Measurements from ENCODE around the gene RPH3AL. TPM values are rescaled to one million over a fixed set of nuclear protein-coding genes. Genes with fewer than 3 reads are reported as not detected.
A peak's percentile ranks its signal among the peaks of the same experiment; 100 is the strongest.

Gene RPH3AL
- polyA plus RNA-seq, 3 donors = 0.71 to 1.9 (median 1.5) TPM

DNA sequence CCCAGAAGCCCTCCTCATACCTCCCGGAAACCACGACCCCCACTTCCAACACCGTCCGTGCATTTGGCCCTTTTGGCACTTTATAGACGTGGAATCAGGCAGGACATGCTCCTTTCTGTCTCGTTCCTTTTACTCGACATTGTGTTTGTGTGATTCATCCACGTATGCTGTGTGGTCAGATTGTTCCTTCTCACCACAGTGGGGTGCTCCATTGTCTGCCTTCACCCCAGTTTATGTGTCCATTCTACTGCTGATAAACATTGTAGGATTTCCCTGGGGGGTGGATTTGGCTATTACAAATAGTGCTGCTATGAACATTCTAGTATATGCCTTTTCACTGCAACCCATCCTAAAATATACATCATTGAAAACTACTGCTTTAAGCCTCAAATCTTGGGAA, 28.9 kb upstream of the RPH3AL start:
- H3K27ac ChIP-seq (ENCODE audit: low read depth in 1 of 2, low read length in 2 of 2) = no peak overlapping the region
- peak overlapping the region in 1 of 2 donors; percentile 58 for H3K4me3 Mint-ChIP-seq

More for the DNA sequence above, 28.9 kb upstream of the RPH3AL start:
- Histone ChIP-seq H3K4me3 (replicated peaks in 1 of 3; ENCODE audit: low read depth in 2 of 3, low read length in 3 of 3) (no peak overlapping the region), H2AFZ (ENCODE audit: insufficient read depth, low read depth, low read length, poor library complexity, severe bottlenecking) (no peak overlapping the region), H3K36me3 (replicated peaks in 1 of 2; ENCODE audit: control insufficient read depth in 1 of 2, insufficient read depth in 2 of 2, low read length in 2 of 2) (no peaks in the 10 kb centered on the region), H3K9me3 (replicated peaks in 1 of 2; ENCODE audit: control insufficient read depth in 1 of 2, insufficient read depth in 1 of 2, low read length in 2 of 2) (peaks cover 0 to 4% of the 10 kb centered on the region in 2 donors), H3K79me2 (ENCODE audit: insufficient read depth, low read length) (no peaks in the 10 kb centered on the region), H4K20me1 (ENCODE audit: insufficient read depth, low read length) (no peaks in the 10 kb centered on the region), H3K4me2 (replicated peaks; ENCODE audit: extremely low read depth, low read length, poor library complexity, severe bottlenecking) (no peak overlapping the region), H3K4me1 (ENCODE audit: control insufficient read depth in 1 of 2, insufficient read depth in 2 of 2, low read length in 2 of 2) (peaks cover 10 to 12% of the 10 kb centered on the region in 2 donors), H3K27me3 (ENCODE audit: control insufficient read depth in 2 of 2, insufficient read depth in 2 of 2, low read length in 2 of 2) (peaks cover 9 to 26% of the 10 kb centered on the region in 2 donors), H3K9ac (ENCODE audit: insufficient read depth, low read length, poor library complexity, severe bottlenecking) (no peak overlapping the region)
- peaks cover 7 to 8% of the 10 kb centered on the region in 2 donors for H3K36me3 Mint-ChIP-seq
- H3K27me3 Mint-ChIP-seq (ENCODE audit: low read depth in 3 of 3) = peaks cover 35 to 48% (median 44%) of the 10 kb centered on the region in 3 donors
- intact Hi-C loops (cut with micrococcal nuclease) = no loop called here
- H3K4me1 Mint-ChIP-seq = peaks cover 21% of the 10 kb centered on the region
- 62% methylated on average over 7 of the region's 8 CpGs for WGBS (ENCODE audit: insufficient coverage)
- H3K27ac Mint-ChIP-seq = peak overlapping the region in 2 of 7 donors; percentile 13 to 69
- H3K9me3 Mint-ChIP-seq = peaks cover 0 to 9% (median 5%) of the 10 kb centered on the region in 7 donors
- no peak for TF ChIP-seq CTCF (IDR thresholded peaks at IDR 0.05)
- DNase-seq = no peak
